Measurements from ENCODE around the gene COQ5.
A peak's percentile ranks its signal among the peaks of the same experiment; 100 is the strongest.

COQ5 gene

DNA sequence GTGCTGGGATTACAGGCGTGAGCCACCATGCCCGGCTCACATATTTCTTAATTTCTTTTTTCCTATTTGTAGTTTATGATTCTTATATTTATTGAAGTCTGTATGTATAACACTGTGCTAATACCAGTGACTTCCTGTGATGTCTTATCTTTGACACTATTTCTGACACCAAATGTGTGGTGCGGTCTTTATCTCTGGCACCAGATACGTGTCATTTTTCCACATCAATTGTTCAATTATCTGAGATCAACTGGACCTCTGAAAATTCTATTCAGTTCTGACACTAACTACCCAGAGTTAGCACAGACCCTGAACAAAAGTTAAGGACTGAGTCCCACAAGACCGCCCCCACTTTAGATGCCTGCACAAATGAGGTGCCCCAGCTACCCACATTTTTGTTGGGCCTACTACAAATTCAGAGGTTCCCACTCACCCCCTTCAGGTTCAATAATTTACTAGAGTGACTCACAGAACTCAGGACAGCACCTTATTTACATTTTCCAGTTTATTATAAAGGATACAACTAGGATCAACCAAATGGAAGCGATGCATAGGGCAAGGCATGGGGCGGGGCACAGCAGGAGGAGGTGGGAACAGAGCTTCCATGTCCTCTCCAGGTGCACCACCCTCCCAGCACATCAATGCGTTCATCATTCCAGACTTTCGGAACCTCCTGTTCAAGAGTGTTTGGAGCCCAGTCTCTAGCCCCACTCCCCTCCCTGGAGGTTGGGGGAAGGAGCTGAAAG is 47.8 kb downstream of the COQ5 start:
- TF ChIP-seq, protein P1, sequence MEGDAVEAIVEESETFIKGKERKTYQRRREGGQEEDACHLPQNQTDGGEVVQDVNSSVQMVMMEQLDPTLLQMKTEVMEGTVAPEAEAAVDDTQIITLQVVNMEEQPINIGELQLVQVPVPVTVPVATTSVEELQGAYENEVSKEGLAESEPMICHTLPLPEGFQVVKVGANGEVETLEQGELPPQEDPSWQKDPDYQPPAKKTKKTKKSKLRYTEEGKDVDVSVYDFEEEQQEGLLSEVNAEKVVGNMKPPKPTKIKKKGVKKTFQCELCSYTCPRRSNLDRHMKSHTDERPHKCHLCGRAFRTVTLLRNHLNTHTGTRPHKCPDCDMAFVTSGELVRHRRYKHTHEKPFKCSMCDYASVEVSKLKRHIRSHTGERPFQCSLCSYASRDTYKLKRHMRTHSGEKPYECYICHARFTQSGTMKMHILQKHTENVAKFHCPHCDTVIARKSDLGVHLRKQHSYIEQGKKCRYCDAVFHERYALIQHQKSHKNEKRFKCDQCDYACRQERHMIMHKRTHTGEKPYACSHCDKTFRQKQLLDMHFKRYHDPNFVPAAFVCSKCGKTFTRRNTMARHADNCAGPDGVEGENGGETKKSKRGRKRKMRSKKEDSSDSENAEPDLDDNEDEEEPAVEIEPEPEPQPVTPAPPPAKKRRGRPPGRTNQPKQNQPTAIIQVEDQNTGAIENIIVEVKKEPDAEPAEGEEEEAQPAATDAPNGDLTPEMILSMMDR (IDR thresholded peaks at IDR 0.05; ENCODE audit: low read depth, low read length), result no peak
- no peak for DNase-seq (ENCODE audit: low read depth in 2 of 2)
- H3K4me3 ChIP-seq (replicated peaks in 1 of 2; ENCODE audit: low read depth in 2 of 2, low read length in 2 of 2), result no peak overlapping the region

DNA sequence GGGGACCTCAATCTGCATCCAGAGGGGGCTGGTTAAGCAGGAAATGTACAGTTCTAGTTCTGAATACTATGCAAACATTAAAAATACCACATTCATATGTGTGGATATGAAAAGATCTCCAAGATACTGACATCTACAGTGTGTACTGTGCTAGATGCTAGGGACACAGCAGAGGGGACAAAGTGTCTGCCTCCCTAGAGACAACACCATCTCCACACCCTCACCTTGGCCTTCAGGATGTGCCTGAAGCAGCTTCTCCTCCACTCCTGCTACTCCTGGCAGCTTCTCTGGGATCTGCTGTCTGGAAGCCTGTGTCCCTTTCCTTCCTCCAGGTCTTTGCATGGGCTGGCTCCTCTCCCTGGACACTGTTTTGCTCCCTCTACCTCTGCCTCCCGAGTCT is 48.7 kb downstream of the COQ5 start:
- H3K4me3 ChIP-seq (replicated peaks in 1 of 2; ENCODE audit: low read depth in 2 of 2, low read length in 2 of 2), result no peak overlapping the region
- no peak for DNase-seq (ENCODE audit: low read depth in 2 of 2)
- TF ChIP-seq, protein P1 (IDR thresholded peaks at IDR 0.05; ENCODE audit: low read depth, low read length), result no peak

DNA sequence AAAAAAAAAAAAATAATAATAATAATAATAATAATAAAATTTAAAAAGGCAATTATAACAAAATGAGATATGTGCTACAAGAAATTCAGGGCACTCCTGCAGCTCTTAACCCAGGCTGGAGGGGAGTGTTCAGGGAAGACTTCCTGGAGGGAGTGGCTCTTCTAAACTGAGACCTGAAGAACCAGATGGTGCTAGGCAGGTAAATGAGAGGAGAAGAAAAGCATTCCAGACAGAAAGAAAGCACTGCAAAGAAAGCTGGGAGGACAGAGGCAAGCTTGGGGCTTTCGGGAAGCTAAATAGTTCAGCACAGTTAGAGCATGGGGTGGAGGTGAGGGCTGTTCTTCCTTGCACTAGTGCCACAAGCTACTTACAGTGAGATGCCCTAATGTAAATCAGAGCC is 49.5 kb downstream of the COQ5 start:
- TF ChIP-seq, protein P1 (IDR thresholded peaks at IDR 0.05; ENCODE audit: low read depth, low read length), result no peak
- DNase-seq (ENCODE audit: low read depth in 2 of 2), result no peak
- H3K4me3 ChIP-seq (replicated peaks in 1 of 2; ENCODE audit: low read depth in 2 of 2, low read length in 2 of 2), result no peak overlapping the region

DNA sequence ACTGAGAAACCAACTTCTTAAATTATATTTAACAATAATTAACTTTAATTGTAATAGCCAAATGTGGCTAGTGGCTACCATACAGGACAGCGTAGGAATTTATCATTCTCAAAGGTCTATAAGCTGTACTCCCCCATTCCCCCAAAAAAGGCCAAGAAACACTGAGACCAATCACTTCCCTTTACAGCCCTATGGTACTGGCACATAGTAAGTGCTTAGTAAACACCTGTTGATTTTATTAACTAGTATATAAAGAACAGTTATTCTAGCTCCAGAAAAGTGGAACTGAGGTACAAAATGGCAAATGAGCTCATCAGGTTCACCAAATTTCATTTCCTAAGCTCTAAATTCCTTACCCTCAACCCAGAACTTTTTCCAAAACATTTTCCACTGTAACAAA is 53.3 kb downstream of the COQ5 start:
- no peak for DNase-seq (ENCODE audit: low read depth in 2 of 2)
- no peak overlapping the region for H3K4me3 ChIP-seq (replicated peaks in 1 of 2; ENCODE audit: low read depth in 2 of 2, low read length in 2 of 2)
- TF ChIP-seq, protein P1 (IDR thresholded peaks at IDR 0.05; ENCODE audit: low read depth, low read length), result no peak

DNA sequence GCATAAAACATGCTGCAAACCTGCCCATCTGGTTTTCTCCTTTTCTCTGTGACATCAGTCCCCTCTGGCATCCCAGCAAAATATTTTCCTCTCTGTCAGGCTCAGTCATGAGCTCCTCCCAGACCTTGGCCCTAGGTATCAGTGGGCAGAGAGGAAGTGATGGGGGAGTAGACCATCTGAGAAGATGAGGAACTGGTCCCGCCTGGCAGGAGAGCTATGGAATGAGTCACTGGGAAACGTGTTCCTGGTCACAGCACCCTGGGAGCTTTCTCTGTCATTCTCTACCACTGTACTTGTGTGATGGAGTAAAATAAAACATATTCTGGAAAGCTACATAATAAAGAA is 54.4 kb downstream of the COQ5 start:
- peak overlapping the region in 1 of 2 donors; percentile 6 for H3K4me3 ChIP-seq (replicated peaks in 1 of 2; ENCODE audit: low read depth in 2 of 2, low read length in 2 of 2)
- DNase-seq (ENCODE audit: low read depth in 2 of 2), result peak; percentile 46 to 77

DNA sequence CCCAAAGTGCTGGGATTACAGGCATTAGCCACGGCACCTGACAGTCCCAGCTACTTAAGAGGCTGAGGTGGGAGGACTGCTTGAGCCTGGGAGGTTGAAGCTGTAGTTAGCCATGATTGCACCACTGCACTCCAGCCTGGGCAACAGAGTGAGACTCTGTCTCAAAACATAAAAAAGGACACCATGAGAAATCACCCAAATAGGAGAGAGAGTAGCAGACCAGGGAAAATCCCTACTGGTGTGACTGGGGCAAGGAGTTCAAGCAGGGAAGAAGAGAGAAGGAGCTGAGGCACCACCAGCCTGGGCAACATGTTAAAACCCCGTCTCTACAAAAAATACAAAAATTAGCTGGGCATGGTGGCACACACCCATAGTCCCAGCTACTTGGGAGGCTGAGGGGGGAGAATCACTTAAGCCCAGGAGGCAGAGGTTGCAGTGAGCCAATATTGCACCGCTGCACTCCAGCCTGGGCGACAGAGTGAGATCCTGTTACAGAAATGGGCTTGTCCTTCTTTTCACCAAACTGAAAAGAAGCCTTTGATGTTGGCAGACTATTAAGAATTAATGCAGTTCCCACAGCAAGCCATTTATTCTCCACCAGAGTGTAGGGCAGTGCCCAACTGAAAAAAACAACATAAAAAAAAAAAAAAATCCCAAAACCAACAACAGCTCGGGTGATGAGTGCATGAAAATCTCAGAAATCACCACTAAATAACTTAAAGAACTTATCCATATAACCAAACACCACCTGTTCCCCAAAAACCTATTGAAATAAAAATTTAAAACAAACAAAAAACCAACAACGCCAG is 54.9 kb downstream of the COQ5 start:
- TF ChIP-seq, protein P1 (IDR thresholded peaks at IDR 0.05; ENCODE audit: low read depth, low read length), result no peak
- DNase-seq (ENCODE audit: low read depth in 2 of 2), result no peak
- peak overlapping the region in 1 of 2 donors; percentile 6 for H3K4me3 ChIP-seq (replicated peaks in 1 of 2; ENCODE audit: low read depth in 2 of 2, low read length in 2 of 2)

More for the DNA sequence above, 54.4 kb downstream of the COQ5 start:
- TF ChIP-seq, protein P1 (IDR thresholded peaks at IDR 0.05; ENCODE audit: low read depth, low read length), result no peak

Data from cardiac fibroblast (primary cell).